ENCODE data around the gene HMOX2.

GRCh38 chr16:4442371-4442770 lies 33.8 kb upstream of the HMOX2 start:
- TF ChIP-seq CTCF (IDR thresholded peaks at IDR 0.05 in 2 of 3, conservative IDR thresholded peaks at IDR 0.05 in 1 of 3; ENCODE audit: borderline replicate concordance in 1 of 3, insufficient read depth in 1 of 3, low read depth in 2 of 3, low read length in 2 of 3) (no peak), POLR2AphosphoS5 (IDR thresholded peaks at IDR 0.05; ENCODE audit: low read depth, low read length) (no peak), EZH2 (IDR thresholded peaks at IDR 0.05) (no peak), FOSL1 (IDR thresholded peaks at IDR 0.05; ENCODE audit: low read depth) (no peak), EZH2phosphoT487 (IDR thresholded peaks at IDR 0.05; ENCODE audit: borderline replicate concordance) (no peak), JUND (IDR thresholded peaks at IDR 0.05) (no peak), POLR2A (IDR thresholded peaks at IDR 0.05; ENCODE audit: borderline replicate concordance, extremely low read depth, insufficient read depth, insufficient read length) (no peak), RAD21 (IDR thresholded peaks at IDR 0.05; ENCODE audit: low read depth) (no peak), ZNF274 (IDR thresholded peaks at IDR 0.05; ENCODE audit: low read depth, low read length) (no peak), SIN3A (IDR thresholded peaks at IDR 0.05; ENCODE audit: low read depth) (no peak), MAX (IDR thresholded peaks at IDR 0.05) (no peak), EGR1 (IDR thresholded peaks at IDR 0.05; ENCODE audit: low read depth) (no peak), YY1 (IDR thresholded peaks at IDR 0.05; ENCODE audit: extremely low read depth, insufficient replicate concordance, low read depth, low read length) (no peak)

All from HCT116 (cell line).